GM19452 (cell line): ENCODE results near the gene CELSR1.

Experiments
- ATAC-seq: cut with Tn5 transposase; IDR thresholded peaks from one replicate; pipeline ENCODE4 v1.9.1; 2021; ENCODE audit not compliant: unreplicated experiment

The CELSR1 gene

DNA sequence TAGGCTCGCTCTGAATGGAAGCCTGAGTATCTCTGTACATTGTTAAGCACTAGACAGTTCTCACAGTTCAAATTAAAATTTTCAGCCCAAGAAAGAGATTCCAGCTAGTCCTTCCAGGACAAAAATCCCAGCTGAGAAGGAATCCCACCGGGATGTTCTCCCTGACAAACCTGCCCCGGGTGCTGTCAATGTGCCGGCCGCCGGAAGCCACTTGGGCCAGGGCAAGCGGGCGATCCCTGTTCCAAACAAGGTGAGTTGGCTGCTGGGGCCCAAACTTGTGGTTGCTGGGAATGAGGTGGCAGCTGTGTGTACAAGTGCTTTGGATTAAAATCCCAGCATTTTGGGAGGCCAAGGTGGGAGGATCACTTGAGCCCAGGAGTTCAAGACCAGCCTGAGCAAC, 225.4 kb downstream of the CELSR1 start:
- no peak for ATAC-seq
